ENCODE results near the gene WDFY4. TPM values are rescaled to one million over a fixed set of nuclear protein-coding genes. Genes with fewer than 3 reads are reported as not detected.

Gene WDFY4
- total and polyA plus RNA-seq, 4 donors: 4.6 to 26.9 (median 13.5) TPM

DNA sequence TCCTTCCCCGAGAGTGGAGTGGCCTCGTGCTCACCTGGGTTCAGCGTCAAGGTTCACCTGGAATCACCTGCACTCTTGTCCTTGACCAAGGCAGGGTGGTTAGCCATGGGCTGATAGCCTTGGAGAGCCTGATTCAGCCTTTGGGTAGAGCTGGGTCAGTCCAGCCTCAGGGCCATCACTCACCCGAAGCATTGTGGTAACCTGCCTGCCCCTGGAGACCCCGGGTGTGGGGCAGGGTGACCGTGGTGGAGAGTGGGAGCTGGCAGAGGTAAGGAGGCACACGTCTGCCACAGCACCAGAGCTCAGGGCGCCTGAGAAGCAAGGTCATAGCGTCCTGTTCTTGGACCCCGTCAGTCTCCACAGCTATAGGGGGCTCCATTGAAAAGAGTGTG lies 27.8 kb upstream of the WDFY4 start:
- DNase-seq (no peak), ATAC-seq (ENCODE audit: insufficient read depth, low FRiP score) (no peak)
- WGBS, 2 donors: 52 to 62% methylated on average over 10 of the region's 10 CpGs
- no peaks in the 10 kb centered on the region for H3K36me3 ChIP-seq (ENCODE audit: control insufficient read depth in 4 of 4, insufficient read depth in 4 of 4, low read length in 4 of 4)
- H3K4me1 ChIP-seq (ENCODE audit: control insufficient read depth in 5 of 5, insufficient read depth in 5 of 5, low read length in 5 of 5): peaks cover 0 to 13% (median 0%) of the 10 kb centered on the region in 5 donors
- H3K27me3 ChIP-seq (ENCODE audit: control insufficient read depth in 3 of 3, insufficient read depth in 3 of 3, low read length in 2 of 3): peaks cover 0 to 11% (median 10%) of the 10 kb centered on the region in 3 donors
- no peak overlapping the region for H3K27ac ChIP-seq (ENCODE audit: low read depth in 1 of 2, low read length in 1 of 2)
- no peak overlapping the region for H3K4me3 ChIP-seq
- TF ChIP-seq, protein P1, sequence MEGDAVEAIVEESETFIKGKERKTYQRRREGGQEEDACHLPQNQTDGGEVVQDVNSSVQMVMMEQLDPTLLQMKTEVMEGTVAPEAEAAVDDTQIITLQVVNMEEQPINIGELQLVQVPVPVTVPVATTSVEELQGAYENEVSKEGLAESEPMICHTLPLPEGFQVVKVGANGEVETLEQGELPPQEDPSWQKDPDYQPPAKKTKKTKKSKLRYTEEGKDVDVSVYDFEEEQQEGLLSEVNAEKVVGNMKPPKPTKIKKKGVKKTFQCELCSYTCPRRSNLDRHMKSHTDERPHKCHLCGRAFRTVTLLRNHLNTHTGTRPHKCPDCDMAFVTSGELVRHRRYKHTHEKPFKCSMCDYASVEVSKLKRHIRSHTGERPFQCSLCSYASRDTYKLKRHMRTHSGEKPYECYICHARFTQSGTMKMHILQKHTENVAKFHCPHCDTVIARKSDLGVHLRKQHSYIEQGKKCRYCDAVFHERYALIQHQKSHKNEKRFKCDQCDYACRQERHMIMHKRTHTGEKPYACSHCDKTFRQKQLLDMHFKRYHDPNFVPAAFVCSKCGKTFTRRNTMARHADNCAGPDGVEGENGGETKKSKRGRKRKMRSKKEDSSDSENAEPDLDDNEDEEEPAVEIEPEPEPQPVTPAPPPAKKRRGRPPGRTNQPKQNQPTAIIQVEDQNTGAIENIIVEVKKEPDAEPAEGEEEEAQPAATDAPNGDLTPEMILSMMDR (IDR thresholded peaks at IDR 0.05; ENCODE audit: control extremely low read depth, extremely low read depth): no peak
- H3K9me3 ChIP-seq (ENCODE audit: control insufficient read depth in 4 of 4, insufficient read depth in 3 of 4, low read length in 3 of 4): no peaks in the 10 kb centered on the region
- H3K9ac ChIP-seq (ENCODE audit: insufficient read depth in 1 of 2, low read length in 2 of 2): no peak overlapping the region

DNA sequence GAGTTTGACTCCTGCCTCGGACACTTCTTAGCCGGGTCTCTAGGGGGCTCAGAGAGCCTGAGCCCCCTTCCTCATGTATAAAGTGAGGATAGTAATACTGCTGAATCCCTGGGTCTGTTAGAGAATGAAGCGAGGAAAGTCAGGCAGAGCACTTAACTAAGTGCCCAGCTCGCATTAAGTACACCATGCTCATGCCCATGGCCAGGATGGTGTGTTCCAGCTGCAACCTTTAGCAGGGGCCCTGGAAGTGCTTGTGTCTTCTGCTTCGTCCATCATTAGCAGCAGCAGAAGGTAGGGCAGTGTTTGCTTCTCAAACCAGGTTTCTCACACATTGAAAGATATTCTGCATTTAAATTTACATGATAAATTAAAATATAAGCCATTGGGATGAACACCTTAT lies 27.3 kb upstream of the WDFY4 start:
- H3K9me3 ChIP-seq (ENCODE audit: control insufficient read depth in 4 of 4, insufficient read depth in 3 of 4, low read length in 3 of 4): no peaks in the 10 kb centered on the region
- H3K27ac ChIP-seq (ENCODE audit: low read depth in 1 of 2, low read length in 1 of 2): no peak overlapping the region
- TF ChIP-seq, protein P1 (IDR thresholded peaks at IDR 0.05; ENCODE audit: control extremely low read depth, extremely low read depth): no peak
- H3K27me3 ChIP-seq (ENCODE audit: control insufficient read depth in 3 of 3, insufficient read depth in 3 of 3, low read length in 2 of 3): peaks cover 0 to 11% (median 10%) of the 10 kb centered on the region in 3 donors
- H3K36me3 ChIP-seq (ENCODE audit: control insufficient read depth in 4 of 4, insufficient read depth in 4 of 4, low read length in 4 of 4): no peaks in the 10 kb centered on the region
- ATAC-seq (ENCODE audit: insufficient read depth, low FRiP score) (no peak), DNase-seq (no peak)
- no peak overlapping the region for H3K4me3 ChIP-seq
- 60 to 68% methylated on average over 4 to 5 of the region's 5 CpGs for WGBS, 2 donors
- H3K9ac ChIP-seq (ENCODE audit: insufficient read depth in 1 of 2, low read length in 2 of 2): no peak overlapping the region
- H3K4me1 ChIP-seq (ENCODE audit: control insufficient read depth in 5 of 5, insufficient read depth in 5 of 5, low read length in 5 of 5): peaks cover 0 to 13% (median 0%) of the 10 kb centered on the region in 5 donors

DNA sequence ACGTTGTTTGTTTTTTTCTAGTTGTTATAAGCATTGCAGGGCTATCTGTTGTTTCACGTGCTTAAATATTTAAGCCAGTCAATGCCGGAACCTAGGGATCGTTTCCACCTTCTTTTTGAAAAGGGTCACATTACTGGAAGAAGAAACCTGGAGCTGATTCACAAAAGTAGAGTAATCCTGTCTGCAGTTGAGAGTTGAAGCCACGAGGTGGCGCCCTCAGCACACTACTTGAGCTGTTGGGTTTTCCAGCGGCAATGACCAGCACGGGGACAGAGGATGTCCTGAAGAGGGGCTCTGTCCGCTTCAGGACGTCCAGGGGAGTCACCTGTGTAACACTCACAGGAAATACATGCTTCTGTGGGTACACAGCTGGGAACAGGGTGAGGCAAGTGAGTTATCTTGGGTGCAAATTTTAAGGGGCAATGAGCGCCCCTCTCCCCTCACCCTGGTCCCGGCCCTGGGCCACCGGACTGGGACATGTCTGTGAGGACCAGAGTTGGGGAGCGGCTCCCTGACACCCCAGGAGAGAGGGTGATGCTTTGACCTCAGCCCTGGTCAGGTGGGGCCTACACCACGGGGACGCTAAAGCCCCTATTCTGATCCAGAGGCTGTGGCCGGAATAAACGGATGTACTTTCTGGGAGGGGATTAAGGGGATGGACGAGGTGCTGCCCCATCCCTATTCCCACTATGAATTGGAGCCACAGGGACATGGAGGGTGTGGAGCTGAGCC lies 26.3 kb upstream of the WDFY4 start:
- WGBS, 2 donors: 42 to 50% methylated on average over 19 of the region's 19 CpGs
- no peak for ATAC-seq (ENCODE audit: insufficient read depth, low FRiP score)
- TF ChIP-seq, protein P1 (IDR thresholded peaks at IDR 0.05; ENCODE audit: control extremely low read depth, extremely low read depth): peak; percentile 75

More for the DNA sequence above, 26.3 kb upstream of the WDFY4 start:
- H3K4me3 ChIP-seq: no peak overlapping the region
- H3K27ac ChIP-seq (ENCODE audit: low read depth in 1 of 2, low read length in 1 of 2): no peak overlapping the region
- peak; percentile 77 to 79 (median 79) for DNase-seq
- no peaks in the 10 kb centered on the region for H3K36me3 ChIP-seq (ENCODE audit: control insufficient read depth in 4 of 4, insufficient read depth in 4 of 4, low read length in 4 of 4)
- no peak overlapping the region for H3K9ac ChIP-seq (ENCODE audit: insufficient read depth in 1 of 2, low read length in 2 of 2)
- peaks cover 0 to 13% (median 0%) of the 10 kb centered on the region in 5 donors for H3K4me1 ChIP-seq (ENCODE audit: control insufficient read depth in 5 of 5, insufficient read depth in 5 of 5, low read length in 5 of 5)
- no peaks in the 10 kb centered on the region for H3K9me3 ChIP-seq (ENCODE audit: control insufficient read depth in 4 of 4, insufficient read depth in 3 of 4, low read length in 3 of 4)
- peaks cover 0 to 11% (median 4%) of the 10 kb centered on the region in 3 donors for H3K27me3 ChIP-seq (ENCODE audit: control insufficient read depth in 3 of 3, insufficient read depth in 3 of 3, low read length in 2 of 3)

All from lung (tissue), 12 donors.